Loucy (cell line): ENCODE measurements around the gene SLC6A9.

Source experiments
- CTCF ChIP-seq: fragments of 200-600 bp; sonication (generic); conservative IDR thresholded peaks from 2 replicates; pipeline ENCODE4 v1.5.1; 2014; ENCODE audit warnings: mild to moderate bottlenecking, antibody characterized with exemption, low read length
- EZH2phosphoT487 ChIP-seq: fragments of 200-600 bp; IDR thresholded peaks from 2 replicates; pipeline ENCODE4 v1.6.1; 2018; ENCODE audit warnings: antibody characterized with exemption, mild to moderate bottlenecking, moderate library complexity, borderline replicate concordance

DNA sequence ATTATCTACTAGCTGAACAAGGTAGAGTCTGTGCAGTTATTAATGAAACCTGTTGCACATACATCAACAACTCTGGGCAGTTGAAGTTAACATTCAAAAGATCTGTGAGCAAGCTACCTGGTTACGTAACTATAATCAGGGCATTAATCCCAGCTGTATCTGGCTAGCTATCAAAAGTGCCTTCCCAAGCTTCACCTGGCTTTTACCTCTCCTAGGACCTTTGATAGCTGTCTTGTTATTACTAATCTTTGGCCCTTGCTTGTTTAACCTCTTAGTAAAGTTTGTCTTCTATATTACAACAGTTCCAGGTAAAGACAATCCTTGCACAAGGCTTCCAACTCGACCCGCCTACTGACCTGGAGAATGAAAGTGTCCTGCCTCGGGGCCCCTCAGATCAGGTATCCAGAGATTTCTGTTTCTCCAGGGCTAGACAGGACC is 29.6 kb upstream of the SLC6A9 start:
- TF ChIP-seq CTCF (no peak), EZH2phosphoT487 (no peak)
